ENCODE results near the gene MDH1B. TPM values are rescaled to one million over a fixed set of nuclear protein-coding genes. Genes with fewer than 3 reads are reported as not detected.
A peak's percentile ranks its signal among the peaks of the same experiment; 100 is the strongest.

Gene MDH1B
- total RNA-seq, 2 experiments from 2014 or later = 0.40 to 0.50 TPM

GRCh38 chr2:206701952-206702605 is 63.0 kb downstream of the MDH1B start:
- peaks cover 11% of the 10 kb centered on the region for H3K27me3 Mint-ChIP-seq
- DNase-seq = no peak
- POLR2A ChIA-PET = no interaction called here
- no peak overlapping the region for H3K27ac Mint-ChIP-seq
- no peak overlapping the region for H3K4me3 Mint-ChIP-seq
- H3K4me1 Mint-ChIP-seq = peaks cover 2% of the 10 kb centered on the region
- CTCF ChIA-PET = no interaction called here
- H3K36me3 Mint-ChIP-seq (ENCODE audit: low read depth) = no peaks in the 10 kb centered on the region
- H3K9me3 Mint-ChIP-seq = no peaks in the 10 kb centered on the region

- ChIA-PET POLR2A (no interaction called here), CTCF (no interaction called here)
- Mint-ChIP-seq H3K27ac (no peak overlapping the region), H3K27me3 (peaks cover 13% of the 10 kb centered on the region), H3K4me1 (peaks cover 2% of the 10 kb centered on the region), H3K36me3 (ENCODE audit: low read depth) (no peaks in the 10 kb centered on the region), H3K9me3 (no peaks in the 10 kb centered on the region), H3K4me3 (no peak overlapping the region)
- DNase-seq = no peak
These were observed 65.0 kb downstream of the MDH1B start for GRCh38 chr2:206700156-206700555.

- ChIA-PET POLR2A (no interaction called here), CTCF (no interaction called here)
- peaks cover 13% of the 10 kb centered on the region for H3K27me3 Mint-ChIP-seq
- no peak overlapping the region for H3K27ac Mint-ChIP-seq
- no peak for DNase-seq
- no peak overlapping the region for H3K4me3 Mint-ChIP-seq
- H3K9me3 Mint-ChIP-seq = no peaks in the 10 kb centered on the region
- peaks cover 2% of the 10 kb centered on the region for H3K4me1 Mint-ChIP-seq
- no peaks in the 10 kb centered on the region for H3K36me3 Mint-ChIP-seq (ENCODE audit: low read depth)
These were observed 66.3 kb downstream of the MDH1B start for GRCh38 chr2:206698811-206699210.

GRCh38 chr2:206696910-206697309 is 68.2 kb downstream of the MDH1B start:
- ChIA-PET CTCF (interaction anchor here (0.6 to 1.2 kb wide), 2 partner anchors 11 to 84 kb away, joined by 3 read pairs; no protein-coding TSS in a partner anchor), POLR2A (no interaction called here)
- peaks cover 2% of the 10 kb centered on the region for H3K4me1 Mint-ChIP-seq
- no peak for DNase-seq
- H3K4me3 Mint-ChIP-seq = no peak overlapping the region
- no peaks in the 10 kb centered on the region for H3K9me3 Mint-ChIP-seq
- no peaks in the 10 kb centered on the region for H3K36me3 Mint-ChIP-seq (ENCODE audit: low read depth)
- H3K27me3 Mint-ChIP-seq = peaks cover 11% of the 10 kb centered on the region
- no peak overlapping the region for H3K27ac Mint-ChIP-seq

- Mint-ChIP-seq H3K27ac (no peak overlapping the region), H3K4me1 (peaks cover 4% of the 10 kb centered on the region), H3K9me3 (no peaks in the 10 kb centered on the region), H3K27me3 (peaks cover 3% of the 10 kb centered on the region), H3K4me3 (no peak overlapping the region), H3K36me3 (ENCODE audit: low read depth) (no peaks in the 10 kb centered on the region)
- POLR2A ChIA-PET = no interaction called here
- CTCF ChIA-PET = no interaction called here
- DNase-seq = peak; percentile 64
These were observed 71.6 kb downstream of the MDH1B start for GRCh38 chr2:206693399-206694137.

GRCh38 chr2:206692971-206693370 is 72.2 kb downstream of the MDH1B start:
- Mint-ChIP-seq H3K36me3 (ENCODE audit: low read depth) (no peaks in the 10 kb centered on the region), H3K27me3 (peaks cover 3% of the 10 kb centered on the region), H3K9me3 (no peaks in the 10 kb centered on the region), H3K4me3 (no peak overlapping the region), H3K27ac (no peak overlapping the region), H3K4me1 (peaks cover 6% of the 10 kb centered on the region)
- CTCF ChIA-PET = no interaction called here
- POLR2A ChIA-PET = no interaction called here
- no peak for DNase-seq

- Mint-ChIP-seq H3K27ac (no peak overlapping the region), H3K4me3 (no peak overlapping the region), H3K27me3 (peaks cover 1% of the 10 kb centered on the region), H3K4me1 (peaks cover 6% of the 10 kb centered on the region), H3K36me3 (ENCODE audit: low read depth) (no peaks in the 10 kb centered on the region), H3K9me3 (no peaks in the 10 kb centered on the region)
- ChIA-PET POLR2A (no interaction called here), CTCF (no interaction called here)
- no peak for DNase-seq
These were observed 76.1 kb downstream of the MDH1B start for GRCh38 chr2:206688990-206689389.

- DNase-seq = no peak
- Mint-ChIP-seq H3K4me3 (no peak overlapping the region), H3K9me3 (no peaks in the 10 kb centered on the region), H3K27me3 (peaks cover 1% of the 10 kb centered on the region), H3K4me1 (peaks cover 6% of the 10 kb centered on the region), H3K27ac (no peak overlapping the region), H3K36me3 (ENCODE audit: low read depth) (no peaks in the 10 kb centered on the region)
- POLR2A ChIA-PET = no interaction called here
- CTCF ChIA-PET = no interaction called here
These were observed 76.7 kb downstream of the MDH1B start for GRCh38 chr2:206688453-206688852.

Small RNAs within 50 kb of the gene (microRNA-seq; reads per million reads assigned to microRNA genes)
- gene MIR3130-1 (ENCODE audit: borderline microRNAs expressed, borderline replicate concordance) = not detected
- not detected for gene MIR3130-2 (ENCODE audit: borderline microRNAs expressed, borderline replicate concordance)

Other genes starting within 250 kb of the MDH1B start
- not detected for gene FAM237A, start 122.8 kb downstream of the MDH1B start, total RNA-seq
- not detected for gene DYTN, start 46.9 kb downstream of the MDH1B start, total RNA-seq
- 10 to 100 TPM; 19.3 TPM for gene FASTKD2, start 278 bp upstream of the MDH1B start, total RNA-seq
- not detected for gene CPO, start 174.2 kb upstream of the MDH1B start, total RNA-seq

Data from activated CD4-positive, alpha-beta T cell treated with anti-CD3 and anti-CD28 coated beads, Interleukin-2, amount 10 ng/mL, durations not matched to agents 7 days and 5 days (primary cell).